Upper lobe of left lung (tissue), 6 donors: ENCODE data around the gene CTTNBP2. TPM values are rescaled to one million over a fixed set of nuclear protein-coding genes. Genes with fewer than 3 reads are reported as not detected.

Source experiments
- ATAC-seq, 2 donors: fragments of 200-7000 bp; cut with Tn5 transposase; one replicate each; pipeline ENCODE4 v1.9.1; 2022; ENCODE audit warnings: mild to moderate bottlenecking in 2 of 2, moderate library complexity in 2 of 2; ENCODE audit not compliant: low FRiP score in 2 of 2
- DNase-seq, 2 donors: peaks; one replicate each; pipeline ENCODE4 v3.0.0-alpha.2; 2019 to 2020
- H3K27ac ChIP-seq, 4 donors: fragments of 200-600 bp; sonication (generic); one replicate each; pipeline ENCODE4 v1.5.1; 2016 to 2019
- H3K27me3 ChIP-seq, 4 donors: fragments of 200-600 bp; sonication (generic); one replicate each; pipeline ENCODE4 v1.5.1; 2017 to 2019
- H3K36me3 ChIP-seq, 4 donors: fragments of 200-600 bp; sonication (generic); one replicate each; pipeline ENCODE4 v1.5.1; 2016 to 2019
- H3K4me1 ChIP-seq, 4 donors: fragments of 200-600 bp; sonication (generic); one replicate each; pipeline ENCODE4 v1.5.1; 2018 to 2019
- H3K4me3 ChIP-seq, 4 donors: fragments of 200-600 bp; sonication (generic); one replicate each; pipeline ENCODE4 v1.5.1; 2017 to 2019; ENCODE audit warnings: mild to moderate bottlenecking in 2 of 4, moderate library complexity in 1 of 4
- H3K9me3 ChIP-seq, 4 donors: fragments of 200-600 bp; sonication (generic); one replicate each; pipeline ENCODE4 v1.5.1; 2018 to 2019
- EP300 ChIP-seq, 4 donors: sonication (generic); formaldehyde crosslinking; IDR thresholded peaks; one replicate each; pipeline ENCODE4 v1.5.1; 2017; ENCODE audit warnings: antibody characterized with exemption in 4 of 4, control low read depth in 2 of 4
- POLR2A ChIP-seq, 4 donors: fragments of 450-650 bp; IDR thresholded peaks; one replicate each; pipeline ENCODE4 v1.5.1; 2016 to 2017; ENCODE audit warnings: antibody characterized with exemption in 4 of 4, mild to moderate bottlenecking in 2 of 4
- POLR2AphosphoS5 ChIP-seq, 2 donors: sonication (generic); formaldehyde crosslinking; IDR thresholded peaks; one replicate each; pipeline ENCODE4 v1.5.1; 2017; ENCODE audit warnings: antibody characterized with exemption in 2 of 2
- WGBS, 2 donors: methylation state at CpG; one replicate each; pipeline ENCODE4 v1.1.5; 2017 to 2018; 5-methylcytosine and 5-hydroxymethylcytosine counted together
- total RNA-seq, 6 donors: library from RNA; depleted of rRNA in 4 of 6; stranded (reverse); fragments of >200 nt in 4 of 6; gene quantifications; one replicate each; pipeline versions ENCODE4 v1.1.0 to v1.2.1, GENCODE V29; 2016 to 2021
- TF ChIP-seq, protein P1 (sequence below), 6 experiments: fragments of 450-650 bp in 4 of 6; fragments of 200-600 bp in 2 of 6; sonication (generic) in 2 of 6; IDR thresholded peaks; one replicate each; pipeline ENCODE4 v1.5.1; 2016 to 2019; ENCODE audit warnings: antibody characterized with exemption in 6 of 6
- donor health status: DM: no; HTN: no; CAD: no; lungs with moderate emphysema.
- donor health status: DM: no; HTN: yes; CAD: no; lungs with severe emphysema.

CTTNBP2 gene
- total RNA-seq, 6 donors from 2014 or later, result 3.3 to 7.0 (median 5.1) TPM

DNA sequence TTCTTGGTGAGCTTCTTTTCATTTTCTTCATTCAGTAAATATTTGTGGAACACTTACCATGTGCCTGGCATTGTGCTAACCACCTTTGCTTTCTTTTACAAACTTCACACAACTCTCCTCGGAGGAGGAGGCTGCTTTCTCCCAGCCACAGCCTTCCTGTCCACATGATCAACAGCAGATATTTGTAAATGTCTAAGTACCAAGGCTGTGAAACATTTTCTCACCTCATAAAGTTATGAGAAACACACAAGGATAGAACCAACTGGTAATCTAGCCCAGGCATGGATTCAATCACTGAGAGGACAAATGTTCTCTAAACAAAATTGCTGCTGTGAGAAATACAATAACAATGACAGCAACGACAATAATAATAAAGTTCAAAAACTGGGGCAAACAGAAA is 3.9 kb downstream of the CTTNBP2 start:
- Histone ChIP-seq H3K9me3 (no peaks in the 10 kb centered on the region), H3K4me1 (peaks cover 3 to 17% (median 11%) of the 10 kb centered on the region in 4 donors), H3K4me3 (no peak overlapping the region), H3K36me3 (no peaks in the 10 kb centered on the region), H3K27me3 (peaks cover 0 to 18% (median 9%) of the 10 kb centered on the region in 4 donors), H3K27ac (no peak overlapping the region)
- TF ChIP-seq POLR2A (IDR thresholded peaks at IDR 0.05), result no peak
- TF ChIP-seq, protein P1, sequence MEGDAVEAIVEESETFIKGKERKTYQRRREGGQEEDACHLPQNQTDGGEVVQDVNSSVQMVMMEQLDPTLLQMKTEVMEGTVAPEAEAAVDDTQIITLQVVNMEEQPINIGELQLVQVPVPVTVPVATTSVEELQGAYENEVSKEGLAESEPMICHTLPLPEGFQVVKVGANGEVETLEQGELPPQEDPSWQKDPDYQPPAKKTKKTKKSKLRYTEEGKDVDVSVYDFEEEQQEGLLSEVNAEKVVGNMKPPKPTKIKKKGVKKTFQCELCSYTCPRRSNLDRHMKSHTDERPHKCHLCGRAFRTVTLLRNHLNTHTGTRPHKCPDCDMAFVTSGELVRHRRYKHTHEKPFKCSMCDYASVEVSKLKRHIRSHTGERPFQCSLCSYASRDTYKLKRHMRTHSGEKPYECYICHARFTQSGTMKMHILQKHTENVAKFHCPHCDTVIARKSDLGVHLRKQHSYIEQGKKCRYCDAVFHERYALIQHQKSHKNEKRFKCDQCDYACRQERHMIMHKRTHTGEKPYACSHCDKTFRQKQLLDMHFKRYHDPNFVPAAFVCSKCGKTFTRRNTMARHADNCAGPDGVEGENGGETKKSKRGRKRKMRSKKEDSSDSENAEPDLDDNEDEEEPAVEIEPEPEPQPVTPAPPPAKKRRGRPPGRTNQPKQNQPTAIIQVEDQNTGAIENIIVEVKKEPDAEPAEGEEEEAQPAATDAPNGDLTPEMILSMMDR (IDR thresholded peaks at IDR 0.05), result no peak
- no peak for TF ChIP-seq POLR2AphosphoS5 (IDR thresholded peaks at IDR 0.05)
- no peak for TF ChIP-seq EP300 (IDR thresholded peaks at IDR 0.05)
- DNase-seq (no peak), ATAC-seq (no peak)
- 36 to 49% methylated on average over 2 of the region's 2 CpGs for WGBS, 2 donors

DNA sequence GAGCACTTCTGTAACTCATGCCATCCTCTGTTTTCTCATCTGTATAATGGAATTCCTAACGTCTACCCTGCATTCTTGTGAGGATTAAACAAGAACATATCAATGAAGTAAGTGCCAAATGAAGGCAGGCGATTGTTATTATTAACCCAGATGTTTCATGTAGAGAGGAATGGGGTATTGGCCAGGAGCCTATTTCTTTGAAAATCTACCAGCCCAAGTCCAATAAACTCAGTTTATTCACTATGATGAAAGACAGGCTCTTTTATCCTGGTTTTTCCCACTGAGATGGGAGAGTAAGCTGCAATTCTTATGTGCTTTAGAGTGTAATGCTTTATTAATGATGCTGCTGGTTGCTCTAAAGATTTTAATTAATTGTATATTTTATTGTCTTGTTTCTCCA is 9.6 kb downstream of the CTTNBP2 start:
- Histone ChIP-seq H3K4me1 (no peaks in the 10 kb centered on the region), H3K27me3 (no peaks in the 10 kb centered on the region), H3K27ac (no peak overlapping the region), H3K4me3 (no peak overlapping the region), H3K36me3 (no peaks in the 10 kb centered on the region), H3K9me3 (no peaks in the 10 kb centered on the region)
- DNase-seq (no peak), ATAC-seq (no peak)
- TF ChIP-seq POLR2AphosphoS5 (IDR thresholded peaks at IDR 0.05) (no peak), EP300 (IDR thresholded peaks at IDR 0.05) (no peak), POLR2A (IDR thresholded peaks at IDR 0.05) (no peak)
- TF ChIP-seq, protein P1 (IDR thresholded peaks at IDR 0.05), result no peak
- WGBS, 2 donors, result 60 to 66% methylated on average over 2 of the region's 2 CpGs

DNA sequence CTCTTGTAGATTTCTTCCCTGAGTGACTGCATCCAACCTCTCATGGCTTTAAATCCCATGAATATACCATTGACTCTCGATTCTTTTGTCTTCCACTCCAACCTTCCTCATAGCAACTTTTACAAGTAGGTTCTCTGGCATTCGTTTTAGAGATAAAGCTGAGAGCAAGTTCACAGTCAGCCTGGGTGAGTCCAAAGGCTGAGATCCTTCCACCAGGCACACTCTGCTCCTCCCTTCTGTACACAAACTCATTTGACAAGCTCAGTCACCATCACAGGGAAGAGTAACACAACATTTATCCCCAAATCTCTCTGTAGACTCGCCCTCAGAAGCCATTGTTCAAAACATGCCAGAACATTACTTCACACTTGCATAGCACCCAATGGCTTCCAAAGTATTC is 10.9 kb downstream of the CTTNBP2 start:
- WGBS, 2 donors, result 65 to 81% methylated on average over 3 of the region's 3 CpGs
- H3K36me3 ChIP-seq, result no peaks in the 10 kb centered on the region
- no peaks in the 10 kb centered on the region for H3K9me3 ChIP-seq
- DNase-seq (no peak), ATAC-seq (no peak)
- H3K27ac ChIP-seq, result no peak overlapping the region
- TF ChIP-seq EP300 (IDR thresholded peaks at IDR 0.05) (no peak), POLR2A (IDR thresholded peaks at IDR 0.05) (no peak), POLR2AphosphoS5 (IDR thresholded peaks at IDR 0.05) (no peak)
- TF ChIP-seq, protein P1 (IDR thresholded peaks at IDR 0.05), result no peak
- H3K4me1 ChIP-seq, result no peaks in the 10 kb centered on the region
- H3K27me3 ChIP-seq, result no peaks in the 10 kb centered on the region
- H3K4me3 ChIP-seq, result no peak overlapping the region

DNA sequence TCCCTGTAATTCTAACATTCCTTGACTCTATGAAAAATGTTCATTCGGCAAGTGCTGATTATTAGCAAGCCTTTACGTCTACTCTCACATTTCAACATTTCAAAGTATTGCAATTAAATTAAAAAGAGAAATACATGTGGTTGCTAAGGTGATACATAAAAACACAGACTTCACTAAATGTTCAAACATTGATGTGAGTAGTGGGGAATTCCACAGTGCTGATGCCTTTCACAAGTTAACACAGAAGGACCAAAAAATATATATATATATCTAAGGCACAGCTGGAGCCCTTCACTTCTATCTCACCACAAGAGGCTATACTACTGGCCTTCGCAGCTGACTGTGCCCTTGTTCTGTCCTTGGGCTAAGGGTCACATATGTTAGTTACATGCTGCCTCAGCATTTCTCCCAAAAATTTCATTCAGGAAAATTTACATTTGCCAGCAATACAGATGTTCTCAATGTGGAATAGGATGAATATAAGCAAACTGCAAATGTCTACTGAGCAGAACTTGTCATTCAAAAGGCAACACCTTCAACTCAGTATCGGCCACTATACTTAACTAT is 13.9 kb downstream of the CTTNBP2 start:
- no peak for TF ChIP-seq POLR2A (IDR thresholded peaks at IDR 0.05)
- TF ChIP-seq, protein P1 (IDR thresholded peaks at IDR 0.05), result no peak
- TF ChIP-seq POLR2AphosphoS5 (IDR thresholded peaks at IDR 0.05), result no peak
- TF ChIP-seq EP300 (IDR thresholded peaks at IDR 0.05), result no peak
- DNase-seq, result no peak
- Histone ChIP-seq H3K27me3 (no peaks in the 10 kb centered on the region), H3K27ac (no peak overlapping the region), H3K4me3 (no peak overlapping the region), H3K4me1 (no peaks in the 10 kb centered on the region), H3K36me3 (no peaks in the 10 kb centered on the region), H3K9me3 (no peaks in the 10 kb centered on the region)
- no peak for ATAC-seq
- 86 to 87% methylated on average over 4 of the region's 4 CpGs for WGBS, 2 donors

DNA sequence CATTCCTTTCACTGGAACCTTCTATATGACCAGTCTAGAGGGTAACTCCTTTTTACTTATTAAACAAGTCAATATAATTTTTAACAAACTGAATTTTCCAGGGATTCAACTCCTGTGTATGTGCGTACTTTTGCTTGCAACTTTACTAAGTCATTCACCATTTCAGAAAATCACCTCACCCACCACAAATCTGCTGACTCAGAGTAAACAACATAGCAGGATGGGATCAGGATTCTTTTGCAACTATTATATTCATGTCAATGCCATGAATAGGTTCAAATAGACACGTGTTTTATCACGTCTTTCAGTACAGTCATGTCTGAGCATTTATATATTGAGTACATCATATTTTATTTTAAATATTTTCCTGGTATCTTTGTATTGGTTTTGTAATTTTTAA is 14.5 kb downstream of the CTTNBP2 start:
- H3K27ac ChIP-seq, result no peak overlapping the region
- no peaks in the 10 kb centered on the region for H3K36me3 ChIP-seq
- H3K27me3 ChIP-seq, result no peaks in the 10 kb centered on the region
- DNase-seq (no peak), ATAC-seq (no peak)
- no peaks in the 10 kb centered on the region for H3K4me1 ChIP-seq
- no peak overlapping the region for H3K4me3 ChIP-seq
- 83 to 85% methylated on average over 3 of the region's 3 CpGs for WGBS, 2 donors
- H3K9me3 ChIP-seq, result no peaks in the 10 kb centered on the region
- no peak for TF ChIP-seq POLR2AphosphoS5 (IDR thresholded peaks at IDR 0.05)
- no peak for TF ChIP-seq POLR2A (IDR thresholded peaks at IDR 0.05)
- no peak for TF ChIP-seq EP300 (IDR thresholded peaks at IDR 0.05)
- TF ChIP-seq, protein P1 (IDR thresholded peaks at IDR 0.05), result no peak
